ENCODE results near the gene GPR162. TPM values are rescaled to one million over a fixed set of nuclear protein-coding genes. Genes with fewer than 3 reads are reported as not detected.

Gene GPR162
- polyA plus RNA-seq, 1 donor (not counting 4 experiments of a cell fraction or from before 2014, with no cell fraction given), result 0.09 TPM

DNA sequence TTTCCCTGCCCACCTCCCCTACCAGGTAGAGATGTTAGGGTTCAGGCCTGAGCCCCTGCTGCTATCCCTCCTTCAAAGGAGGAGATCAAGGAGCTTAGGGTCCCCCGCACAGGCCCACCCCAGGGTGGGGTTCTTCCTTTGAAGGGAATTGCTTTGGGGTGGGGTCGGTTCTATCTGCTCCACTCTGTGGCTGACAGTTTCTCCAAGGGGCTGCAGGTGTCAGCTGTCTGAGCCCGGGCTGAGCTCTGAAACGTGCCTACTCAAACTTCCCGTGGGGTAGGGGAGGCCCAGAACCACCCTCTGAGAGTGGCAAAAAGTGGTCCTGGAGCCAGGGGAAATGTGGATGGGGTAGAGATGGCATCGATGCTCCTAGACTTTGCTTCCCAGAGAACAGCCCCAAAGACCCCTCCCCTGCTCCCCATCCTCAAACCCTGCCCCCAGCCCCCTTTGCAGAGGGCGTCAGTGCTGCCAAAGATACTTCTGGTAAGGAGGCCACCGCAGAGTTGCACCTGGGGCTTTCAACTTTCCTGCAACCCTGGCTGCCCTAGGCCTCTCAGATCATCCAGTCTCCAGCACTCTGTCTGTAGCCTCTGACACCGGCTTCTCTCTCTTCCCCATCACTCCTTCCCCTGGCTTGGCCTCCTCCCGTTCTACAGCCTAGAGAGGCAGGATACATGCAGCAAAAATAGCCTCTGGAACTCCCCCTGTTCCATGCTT lies 38.6 kb upstream of the GPR162 start:
- Histone ChIP-seq H3K36me3 (ENCODE audit: control insufficient read depth in 2 of 2, extremely low read depth in 1 of 2, insufficient read depth in 2 of 2, low read length in 2 of 2) (no peaks in the 10 kb centered on the region), H4K20me1 (ENCODE audit: control insufficient read depth, extremely low read depth, insufficient read depth, low read length) (no peaks in the 10 kb centered on the region), H3K9me3 (ENCODE audit: control insufficient read depth, low read depth, low read length) (no peaks in the 10 kb centered on the region), H3K4me1 (ENCODE audit: control insufficient read depth, extremely low read depth, insufficient read depth, low read length) (peaks cover 8% of the 10 kb centered on the region), H3K9ac (ENCODE audit: control insufficient read depth, extremely low read depth, insufficient read depth, low read length) (no peak overlapping the region), H3K9me1 (ENCODE audit: control insufficient read depth, extremely low read depth, insufficient read depth, low read length) (no peaks in the 10 kb centered on the region), H3K27ac (ENCODE audit: control insufficient read depth, insufficient read depth, low read length) (no peak overlapping the region), H3K79me2 (ENCODE audit: control insufficient read depth, insufficient read depth, low read length) (no peaks in the 10 kb centered on the region), H3K27me3 (ENCODE audit: control insufficient read depth, extremely low read depth, insufficient read depth, low read length) (peaks cover 5% of the 10 kb centered on the region), H3K4me3 (ENCODE audit: control insufficient read depth in 2 of 3, extremely low read depth in 1 of 3, insufficient read depth in 2 of 3, low read depth in 1 of 3, low read length in 3 of 3) (no peak overlapping the region), H3K4me2 (ENCODE audit: control insufficient read depth, extremely low read depth, insufficient read depth, low read depth, low read length) (no peak overlapping the region), H2AFZ (ENCODE audit: control insufficient read depth, low read length) (no peak overlapping the region)
- dilution Hi-C loops (cut with MboI; ENCODE audit: extremely low pct_ligation_motif_present, low sequenced_read_pairs), result no loop called here
- DNase-seq (ENCODE audit: low read depth, low spot score) (no peak), FAIRE-seq (no peak)
- TF ChIP-seq EZH2 (IDR thresholded peaks at IDR 0.05; ENCODE audit: low read length), result no peak
- TF ChIP-seq, protein P1, sequence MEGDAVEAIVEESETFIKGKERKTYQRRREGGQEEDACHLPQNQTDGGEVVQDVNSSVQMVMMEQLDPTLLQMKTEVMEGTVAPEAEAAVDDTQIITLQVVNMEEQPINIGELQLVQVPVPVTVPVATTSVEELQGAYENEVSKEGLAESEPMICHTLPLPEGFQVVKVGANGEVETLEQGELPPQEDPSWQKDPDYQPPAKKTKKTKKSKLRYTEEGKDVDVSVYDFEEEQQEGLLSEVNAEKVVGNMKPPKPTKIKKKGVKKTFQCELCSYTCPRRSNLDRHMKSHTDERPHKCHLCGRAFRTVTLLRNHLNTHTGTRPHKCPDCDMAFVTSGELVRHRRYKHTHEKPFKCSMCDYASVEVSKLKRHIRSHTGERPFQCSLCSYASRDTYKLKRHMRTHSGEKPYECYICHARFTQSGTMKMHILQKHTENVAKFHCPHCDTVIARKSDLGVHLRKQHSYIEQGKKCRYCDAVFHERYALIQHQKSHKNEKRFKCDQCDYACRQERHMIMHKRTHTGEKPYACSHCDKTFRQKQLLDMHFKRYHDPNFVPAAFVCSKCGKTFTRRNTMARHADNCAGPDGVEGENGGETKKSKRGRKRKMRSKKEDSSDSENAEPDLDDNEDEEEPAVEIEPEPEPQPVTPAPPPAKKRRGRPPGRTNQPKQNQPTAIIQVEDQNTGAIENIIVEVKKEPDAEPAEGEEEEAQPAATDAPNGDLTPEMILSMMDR (optimal IDR thresholded peaks at IDR 0.05 in 1 of 3, IDR thresholded peaks at IDR 0.05 in 1 of 3, conservative IDR thresholded peaks at IDR 0.05 in 1 of 3; ENCODE audit: extremely low read depth in 1 of 3, insufficient read depth in 2 of 3, low read length in 3 of 3), result no peak

GRCh38 chr12:6783828-6784227 lies 37.8 kb upstream of the GPR162 start:
- DNase-seq (ENCODE audit: low read depth, low spot score) (no peak), FAIRE-seq (no peak)
- Histone ChIP-seq H3K9me3 (ENCODE audit: control insufficient read depth, low read depth, low read length) (no peaks in the 10 kb centered on the region), H3K27me3 (ENCODE audit: control insufficient read depth, extremely low read depth, insufficient read depth, low read length) (peaks cover 5% of the 10 kb centered on the region), H3K9me1 (ENCODE audit: control insufficient read depth, extremely low read depth, insufficient read depth, low read length) (no peaks in the 10 kb centered on the region), H3K4me2 (ENCODE audit: control insufficient read depth, extremely low read depth, insufficient read depth, low read depth, low read length) (no peak overlapping the region), H3K36me3 (ENCODE audit: control insufficient read depth in 2 of 2, extremely low read depth in 1 of 2, insufficient read depth in 2 of 2, low read length in 2 of 2) (no peaks in the 10 kb centered on the region), H3K79me2 (ENCODE audit: control insufficient read depth, insufficient read depth, low read length) (no peaks in the 10 kb centered on the region), H3K4me1 (ENCODE audit: control insufficient read depth, extremely low read depth, insufficient read depth, low read length) (peaks cover under 1% of the 10 kb centered on the region), H4K20me1 (ENCODE audit: control insufficient read depth, extremely low read depth, insufficient read depth, low read length) (no peaks in the 10 kb centered on the region), H3K27ac (ENCODE audit: control insufficient read depth, insufficient read depth, low read length) (no peak overlapping the region), H3K9ac (ENCODE audit: control insufficient read depth, extremely low read depth, insufficient read depth, low read length) (no peak overlapping the region), H2AFZ (ENCODE audit: control insufficient read depth, low read length) (no peak overlapping the region), H3K4me3 (ENCODE audit: control insufficient read depth in 2 of 3, extremely low read depth in 1 of 3, insufficient read depth in 2 of 3, low read depth in 1 of 3, low read length in 3 of 3) (no peak overlapping the region)
- no peak for TF ChIP-seq EZH2 (IDR thresholded peaks at IDR 0.05; ENCODE audit: low read length)
- TF ChIP-seq, protein P1 (optimal IDR thresholded peaks at IDR 0.05 in 1 of 3, IDR thresholded peaks at IDR 0.05 in 1 of 3, conservative IDR thresholded peaks at IDR 0.05 in 1 of 3; ENCODE audit: extremely low read depth in 1 of 3, insufficient read depth in 2 of 3, low read length in 3 of 3), result no peak
- dilution Hi-C loops (cut with MboI; ENCODE audit: extremely low pct_ligation_motif_present, low sequenced_read_pairs), result no loop called here
